Aorta (tissue), 5 donors: ENCODE data around the gene PEAR1. TPM values are rescaled to one million over a fixed set of nuclear protein-coding genes. Genes with fewer than 3 reads are reported as not detected.

Experiments used
- ATAC-seq: fragments of 200-7000 bp; cut with Tn5 transposase; one replicate; pipeline ENCODE4 v1.9.1; 2022; ENCODE audit warnings: moderate library complexity; ENCODE audit not compliant: low FRiP score
- DNase-seq, 2 donors: peaks; one replicate each; pipeline ENCODE4 v3.0.0-alpha.2; 2020
- H3K27ac ChIP-seq, 2 donors: one replicate each; pipeline ENCODE4 v1.5.1; 2013; ENCODE audit warnings: low read length in 2 of 2, mild to moderate bottlenecking in 2 of 2, moderate library complexity in 2 of 2, control low read depth in 1 of 2, inconsistent platforms in 1 of 2, low read depth in 1 of 2
- H3K27me3 ChIP-seq, 2 donors: one replicate each; pipeline ENCODE4 v1.6.1; 2013; ENCODE audit warnings: control low read depth in 1 of 2, low read length in 1 of 2, mild to moderate bottlenecking in 1 of 2, moderate library complexity in 1 of 2; ENCODE audit not compliant: insufficient read depth in 2 of 2, control insufficient read depth in 1 of 2
- H3K36me3 ChIP-seq, 2 donors: one replicate each; pipeline ENCODE4 v1.6.1; 2013; ENCODE audit warnings: control low read depth in 1 of 2, low read length in 1 of 2, mild to moderate bottlenecking in 1 of 2; ENCODE audit not compliant: insufficient read depth in 2 of 2, control insufficient read depth in 1 of 2
- H3K4me1 ChIP-seq, 2 donors: one replicate each; pipeline ENCODE4 v1.6.1; 2013; ENCODE audit warnings: low read length in 2 of 2, control low read depth in 1 of 2, mild to moderate bottlenecking in 1 of 2, moderate library complexity in 1 of 2; ENCODE audit not compliant: insufficient read depth in 2 of 2, control insufficient read depth in 1 of 2
- H3K4me3 ChIP-seq, 2 donors: one replicate each; pipeline ENCODE4 v1.5.1; 2013; ENCODE audit warnings: low read length in 2 of 2, control low read depth in 1 of 2, mild to moderate bottlenecking in 1 of 2
- H3K9me3 ChIP-seq: one replicate; pipeline ENCODE4 v1.6.1; 2013; ENCODE audit warnings: mild to moderate bottlenecking, low read length; ENCODE audit not compliant: control insufficient read depth
- WGBS, 2 donors: extraction: QIAGEN DNeasy Blood & Tissue Kit; methylation state at CpG; one replicate each; pipeline ENCODE4 v1.1.7; 2013; 5-methylcytosine and 5-hydroxymethylcytosine counted together
- intact Hi-C, 2 donors: fragments of 100-400 bp; cut with DNase I; formaldehyde crosslinking; loops; one replicate each; pipeline versions ENCODE4 v1.14.2 to v1.15.0; 2022
- polyA plus RNA-seq, 2 donors: library from polyadenylated mRNA; stranded (reverse); fragments of 200-250 nt; gene quantifications; one replicate each; pipeline ENCODE4 v1.2.3, GENCODE V29; 2013
- total RNA-seq, 2 donors: library from RNA; stranded (reverse); fragmentation: NEBNext Ultra II Directional; extraction: Animal tissue kit (Norgen Biotek cat#: 25700); gene quantifications; one replicate each; pipeline ENCODE4 v1.2.1, GENCODE V29; 2021
- donor health status: healthy with polysubstance abuse.
- donor health status: Bipolar disorder and iron deficiency.
- donor health status: DM: no; HTN: no; CAD: no.
- donor health status: DM: no; HTN: no; CAD: no.
- donor health status: DM: yes; HTN: yes; CAD: no.

The PEAR1 gene
- total and polyA plus RNA-seq, 4 donors, result 5.6 to 46.6 (median 25.1) TPM

- Histone ChIP-seq H3K36me3 (no peaks in the 10 kb centered on the region), H3K27me3 (no peaks in the 10 kb centered on the region), H3K4me1 (no peaks in the 10 kb centered on the region), H3K27ac (no peak overlapping the region), H3K9me3 (no peaks in the 10 kb centered on the region), H3K4me3 (no peak overlapping the region)
- intact Hi-C loops, result no loop called here
- ATAC-seq (no peak), DNase-seq (no peak)
- WGBS, 2 donors, result 45 to 67% methylated on average over 3 of the region's 3 CpGs
Measured at GRCh38 chr1:156857532-156857931, 36.0 kb upstream of the PEAR1 start.

GRCh38 chr1:156858555-156858956 is 35.0 kb upstream of the PEAR1 start:
- no peak for ATAC-seq
- DNase-seq, result no peak
- Histone ChIP-seq H3K4me1 (no peaks in the 10 kb centered on the region), H3K9me3 (no peaks in the 10 kb centered on the region), H3K27me3 (no peaks in the 10 kb centered on the region), H3K36me3 (no peaks in the 10 kb centered on the region), H3K27ac (no peak overlapping the region), H3K4me3 (no peak overlapping the region)
- 19 to 28% methylated on average over 5 of the region's 5 CpGs for WGBS, 2 donors
- intact Hi-C loops, result no loop called here

GRCh38 chr1:156858959-156859522 is 34.5 kb upstream of the PEAR1 start, which contains the start of gene INSRR:
TSS of gene INSRR (minus strand) at chr1:156859117. CDS start at chr1:156858621, 496 bp downstream.
- ATAC-seq, result no peak
- H3K4me3 ChIP-seq, result no peak within 1 kb of the TSS
- no peak for DNase-seq
- no peaks in the 10 kb centered on the region for H3K9me3 ChIP-seq
- no peaks in the 10 kb centered on the region for H3K4me1 ChIP-seq
- H3K36me3 ChIP-seq, result no peaks in the 10 kb centered on the region
- intact Hi-C loops, result no loop called here
- H3K27ac ChIP-seq, result no peak within 1 kb of the TSS
- WGBS, 2 donors, result 3% methylated on average over 33 to 39 of the region's 39 CpGs
- H3K27me3 ChIP-seq, result no peaks in the 10 kb centered on the region

GRCh38 chr1:156859523-156860112 is 33.9 kb upstream of the PEAR1 start:
- peak; percentile 56 for ATAC-seq
- 1% methylated on average over 29 to 33 of the region's 33 CpGs for WGBS, 2 donors
- no peaks in the 10 kb centered on the region for H3K27me3 ChIP-seq
- no peaks in the 10 kb centered on the region for H3K36me3 ChIP-seq
- no peaks in the 10 kb centered on the region for H3K4me1 ChIP-seq
- no peak overlapping the region for H3K4me3 ChIP-seq
- no peak for DNase-seq
- no peaks in the 10 kb centered on the region for H3K9me3 ChIP-seq
- intact Hi-C loops, result no loop called here
- no peak overlapping the region for H3K27ac ChIP-seq

DNA sequence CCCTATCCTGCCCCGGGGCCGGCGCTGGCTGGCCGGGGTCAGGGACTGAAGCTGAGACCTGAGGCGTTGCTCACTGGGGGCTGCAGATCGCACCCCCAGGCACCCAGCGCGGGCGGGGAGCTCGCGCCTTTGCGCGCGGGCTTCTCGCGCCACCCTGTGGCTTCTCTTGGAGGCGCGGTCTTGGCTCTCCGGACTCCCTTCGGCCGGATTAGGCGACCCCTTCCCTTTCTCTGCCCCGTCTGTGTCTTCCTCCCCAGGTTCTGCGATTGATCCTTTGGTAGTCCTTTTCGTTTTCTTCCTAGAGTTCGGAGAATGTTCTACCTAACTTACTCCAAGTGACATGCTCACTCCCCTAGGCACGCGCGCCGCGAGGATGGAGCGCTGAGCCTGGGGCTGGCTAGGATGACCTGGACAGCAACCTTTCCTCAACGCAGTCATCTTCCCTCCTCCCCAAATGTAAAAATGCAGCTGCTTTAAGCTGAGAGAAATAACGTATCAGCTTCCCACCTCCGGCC is 33.3 kb upstream of the PEAR1 start:
- H3K27ac ChIP-seq, result no peak overlapping the region
- peak; percentile 86 for ATAC-seq
- WGBS, 2 donors, result 1 to 2% methylated on average over 35 of the region's 35 CpGs
- peak in 1 of 2 donors; percentile 57 for DNase-seq
- intact Hi-C loops, result no loop called here
- no peak overlapping the region for H3K4me3 ChIP-seq
- no peaks in the 10 kb centered on the region for H3K36me3 ChIP-seq
- no peaks in the 10 kb centered on the region for H3K4me1 ChIP-seq
- no peaks in the 10 kb centered on the region for H3K27me3 ChIP-seq
- H3K9me3 ChIP-seq, result no peaks in the 10 kb centered on the region

- 4% methylated on average over 44 to 69 of the region's 69 CpGs for WGBS, 2 donors
- H3K4me1 ChIP-seq, result no peaks in the 10 kb centered on the region
- no peaks in the 10 kb centered on the region for H3K27me3 ChIP-seq
- no peak for ATAC-seq
- DNase-seq, result no peak
- intact Hi-C loops, result no loop called here
- no peak within 1 kb of the TSS for H3K4me3 ChIP-seq
- H3K36me3 ChIP-seq, result no peaks in the 10 kb centered on the region
- H3K27ac ChIP-seq, result no peak within 1 kb of the TSS
- no peaks in the 10 kb centered on the region for H3K9me3 ChIP-seq
Measured at GRCh38 chr1:156860628-156861423, 32.7 kb upstream of the PEAR1 start, which contains the start of gene NTRK1. TSS of gene NTRK1 (plus strand) at chr1:156860865. CDS start at chr1:156860935, 70 bp downstream.

DNA sequence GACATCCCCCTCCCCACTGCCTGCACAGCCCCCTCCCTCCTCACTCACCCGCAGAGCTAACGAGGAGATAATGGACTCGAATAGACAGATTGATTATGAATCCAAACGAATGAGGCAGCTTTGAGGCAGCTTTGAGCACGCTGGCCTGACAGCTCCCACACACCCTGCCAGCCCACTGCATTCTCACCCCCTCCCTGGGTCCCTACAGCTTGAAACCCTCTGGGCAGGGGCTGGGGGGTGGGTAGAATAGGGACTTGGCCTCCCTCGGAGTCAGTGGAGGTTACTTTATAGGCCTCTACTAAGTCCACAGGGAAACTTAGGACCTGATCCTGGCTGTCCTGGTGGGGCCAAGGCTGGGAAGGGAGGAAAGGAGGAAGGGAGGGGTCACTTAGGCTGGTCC is 30.9 kb upstream of the PEAR1 start:
- H3K36me3 ChIP-seq, result no peaks in the 10 kb centered on the region
- H3K4me3 ChIP-seq, result no peak overlapping the region
- ATAC-seq (no peak), DNase-seq (no peak)
- no peak overlapping the region for H3K27ac ChIP-seq
- no peaks in the 10 kb centered on the region for H3K27me3 ChIP-seq
- 91 to 93% methylated on average over 6 of the region's 6 CpGs for WGBS, 2 donors
- H3K9me3 ChIP-seq, result no peaks in the 10 kb centered on the region
- H3K4me1 ChIP-seq, result no peaks in the 10 kb centered on the region
- intact Hi-C loops, result no loop called here

DNA sequence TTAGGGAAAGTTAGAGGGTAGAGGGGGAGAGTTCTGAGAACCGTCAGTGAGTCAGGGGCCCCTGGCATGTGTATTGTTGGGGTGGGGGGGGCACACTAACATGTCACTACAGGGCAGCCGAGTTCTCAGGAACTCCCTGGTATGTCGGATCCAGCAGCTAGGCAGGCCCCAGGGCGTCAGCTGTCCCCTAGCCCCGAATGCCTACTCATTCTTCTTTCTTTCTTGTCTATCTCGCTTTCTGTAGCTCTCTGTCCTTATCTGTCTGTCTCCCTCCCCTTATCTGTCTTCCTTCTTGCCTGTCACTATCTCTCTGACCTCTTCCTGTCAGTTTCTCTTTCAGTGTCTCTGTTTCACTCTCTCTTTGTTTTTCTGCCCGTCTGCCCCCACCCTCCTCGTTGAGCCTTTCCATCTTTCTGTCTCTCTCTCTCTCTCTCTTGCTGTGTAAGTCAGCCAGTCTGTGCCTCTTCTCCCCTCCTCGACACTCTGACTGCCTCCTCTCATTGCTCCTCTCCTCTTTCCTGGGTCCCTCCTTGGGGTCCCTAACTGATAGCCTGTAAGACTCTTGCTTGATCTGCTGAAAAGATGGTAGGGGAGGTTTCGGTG is 30.4 kb upstream of the PEAR1 start:
- intact Hi-C loops, result no loop called here
- no peak for DNase-seq
- Histone ChIP-seq H3K9me3 (no peaks in the 10 kb centered on the region), H3K36me3 (no peaks in the 10 kb centered on the region), H3K4me1 (no peaks in the 10 kb centered on the region), H3K27me3 (no peaks in the 10 kb centered on the region), H3K4me3 (no peak overlapping the region), H3K27ac (no peak overlapping the region)
- WGBS, 2 donors, result 81 to 89% methylated on average over 10 of the region's 10 CpGs
- ATAC-seq, result no peak
